Gastroesophageal sphincter (tissue), 3 donors: ENCODE data around the gene NMUR1.

Experiments
- EP300 ChIP-seq: sonication (generic); formaldehyde crosslinking; IDR thresholded peaks from one replicate; pipeline ENCODE4 v1.6.1; 2017; ENCODE audit warnings: antibody characterized with exemption, mild to moderate bottlenecking
- TF ChIP-seq, protein P1 (sequence below), 4 experiments: fragments of 200-600 bp in 2 of 4; fragments of 450-650 bp in 2 of 4; sonication (generic) in 1 of 4; IDR thresholded peaks; one replicate each; pipeline ENCODE4 v1.5.1; 2017 to 2019; ENCODE audit warnings: antibody characterized with exemption in 4 of 4, mild to moderate bottlenecking in 2 of 4, moderate library complexity in 2 of 4

- no peak for TF ChIP-seq EP300
- TF ChIP-seq, protein P1, sequence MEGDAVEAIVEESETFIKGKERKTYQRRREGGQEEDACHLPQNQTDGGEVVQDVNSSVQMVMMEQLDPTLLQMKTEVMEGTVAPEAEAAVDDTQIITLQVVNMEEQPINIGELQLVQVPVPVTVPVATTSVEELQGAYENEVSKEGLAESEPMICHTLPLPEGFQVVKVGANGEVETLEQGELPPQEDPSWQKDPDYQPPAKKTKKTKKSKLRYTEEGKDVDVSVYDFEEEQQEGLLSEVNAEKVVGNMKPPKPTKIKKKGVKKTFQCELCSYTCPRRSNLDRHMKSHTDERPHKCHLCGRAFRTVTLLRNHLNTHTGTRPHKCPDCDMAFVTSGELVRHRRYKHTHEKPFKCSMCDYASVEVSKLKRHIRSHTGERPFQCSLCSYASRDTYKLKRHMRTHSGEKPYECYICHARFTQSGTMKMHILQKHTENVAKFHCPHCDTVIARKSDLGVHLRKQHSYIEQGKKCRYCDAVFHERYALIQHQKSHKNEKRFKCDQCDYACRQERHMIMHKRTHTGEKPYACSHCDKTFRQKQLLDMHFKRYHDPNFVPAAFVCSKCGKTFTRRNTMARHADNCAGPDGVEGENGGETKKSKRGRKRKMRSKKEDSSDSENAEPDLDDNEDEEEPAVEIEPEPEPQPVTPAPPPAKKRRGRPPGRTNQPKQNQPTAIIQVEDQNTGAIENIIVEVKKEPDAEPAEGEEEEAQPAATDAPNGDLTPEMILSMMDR (IDR thresholded peaks at IDR 0.05), result no peak
Observed at GRCh38 chr2:231503766-231504165, 26.5 kb downstream of the NMUR1 start.
